Epithelial cell of esophagus (primary cell): ENCODE measurements around the gene RBM15B.
A peak's percentile ranks its signal among the peaks of the same experiment; 100 is the strongest.

Source experiments
- DNase-seq: peaks from one replicate; pipeline ENCODE4 v3.0.0; 2010; ENCODE audit warnings: low read depth
- H3K4me3 ChIP-seq: 2 replicates; pipeline ENCODE4 v1.5.1; 2011; ENCODE audit warnings: mild to moderate bottlenecking, low read length, control low read depth
- CTCF ChIP-seq: IDR thresholded peaks from 2 replicates; pipeline ENCODE4 v1.5.1; 2011; ENCODE audit warnings: low read depth, mild to moderate bottlenecking, low read length, control low read depth, inconsistent platforms; ENCODE audit not compliant: insufficient read depth; ENCODE audit errors: missing control alignments

Gene RBM15B

GRCh38 chr3:51392355-51393133 lies 1.5 kb downstream of the RBM15B start:
- TF ChIP-seq CTCF: no peak
- no peak for DNase-seq
- peak overlapping the region; percentile 60 for H3K4me3 ChIP-seq

DNA sequence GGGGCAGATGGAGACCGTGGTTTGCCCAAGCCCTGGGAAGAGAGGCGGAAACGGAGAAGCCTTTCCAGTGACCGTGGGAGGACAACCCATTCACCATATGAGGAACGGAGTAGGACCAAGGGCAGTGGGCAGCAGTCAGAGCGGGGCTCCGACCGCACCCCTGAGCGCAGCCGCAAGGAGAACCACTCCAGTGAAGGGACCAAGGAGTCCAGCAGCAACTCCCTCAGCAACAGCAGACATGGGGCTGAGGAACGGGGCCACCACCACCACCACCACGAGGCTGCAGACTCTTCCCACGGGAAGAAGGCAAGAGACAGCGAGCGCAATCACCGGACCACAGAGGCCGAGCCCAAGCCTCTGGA lies 2.0 kb downstream of the RBM15B start:
- H3K4me3 ChIP-seq: no peak overlapping the region
- no peak for DNase-seq
- no peak for TF ChIP-seq CTCF

DNA sequence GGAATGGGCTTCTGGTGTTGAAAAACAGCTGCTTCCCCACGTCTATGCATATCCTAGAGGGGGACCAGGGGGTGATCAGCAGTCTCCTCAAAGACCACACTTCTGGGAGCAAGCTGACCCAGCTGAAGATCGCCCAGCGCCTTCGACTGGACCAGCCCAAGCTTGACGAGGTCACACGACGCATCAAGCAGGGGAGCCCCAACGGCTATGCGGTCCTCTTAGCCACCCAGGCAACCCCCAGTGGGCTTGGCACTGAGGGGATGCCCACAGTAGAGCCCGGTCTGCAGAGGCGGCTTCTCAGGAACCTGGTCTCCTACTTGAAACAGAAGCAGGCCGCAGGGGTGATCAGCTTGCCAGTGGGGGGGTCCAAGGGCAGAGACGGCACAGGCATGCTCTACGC lies 2.5 kb downstream of the RBM15B start:
- no peak for TF ChIP-seq CTCF
- no peak for DNase-seq
- no peak overlapping the region for H3K4me3 ChIP-seq

DNA sequence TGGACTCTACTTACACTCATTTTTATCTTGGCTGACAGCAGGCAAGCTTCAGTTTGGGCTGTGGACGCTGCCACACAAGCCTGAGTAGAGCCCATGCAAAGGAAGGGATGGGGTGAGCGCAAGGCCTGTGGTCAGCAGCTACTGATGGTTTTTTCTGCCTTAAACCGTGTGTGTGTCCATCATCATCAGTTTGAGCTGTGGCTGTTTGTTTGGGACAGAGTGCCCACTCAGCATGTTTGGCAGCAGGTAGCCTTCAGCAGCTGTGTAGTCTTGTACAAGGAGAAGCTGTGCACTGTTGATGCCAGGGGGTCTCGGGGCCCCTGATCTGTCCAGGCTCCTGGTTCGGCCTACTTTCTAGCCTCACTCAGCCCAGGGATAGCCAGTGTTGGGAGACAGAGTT lies 3.5 kb downstream of the RBM15B start:
- no peak for TF ChIP-seq CTCF
- DNase-seq: no peak
- H3K4me3 ChIP-seq: no peak overlapping the region

GRCh38 chr3:51395493-51396213 lies 4.6 kb downstream of the RBM15B start:
- DNase-seq: no peak
- H3K4me3 ChIP-seq: no peak overlapping the region
- no peak for TF ChIP-seq CTCF

DNA sequence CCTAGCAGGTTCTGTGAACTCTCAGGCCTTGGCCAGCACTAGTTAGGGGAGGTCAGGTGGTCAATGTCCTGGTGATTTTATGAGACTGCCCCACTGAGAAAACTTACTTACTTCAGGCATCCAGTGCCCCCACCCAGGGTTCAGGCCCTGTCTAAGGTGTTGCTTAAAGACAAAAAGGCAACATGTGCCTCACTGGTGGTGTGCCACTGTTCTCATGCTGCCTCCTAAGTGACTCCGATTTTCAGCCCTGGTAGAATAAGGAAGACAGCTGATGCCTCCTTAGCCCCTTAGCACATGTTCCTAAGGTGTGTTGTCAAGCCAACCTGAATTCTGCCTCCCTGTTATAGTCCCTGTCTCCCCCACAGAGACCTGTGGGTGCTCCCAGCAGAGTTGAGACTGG lies 5.3 kb downstream of the RBM15B start:
- no peak for DNase-seq
- no peak overlapping the region for H3K4me3 ChIP-seq
- no peak for TF ChIP-seq CTCF
